ENCODE measurements around the gene ROBO4. TPM values are rescaled to one million over a fixed set of nuclear protein-coding genes. Genes with fewer than 3 reads are reported as not detected.

Gene ROBO4
- total and polyA plus RNA-seq, 2 experiments from 2014 or later: not detected

DNA sequence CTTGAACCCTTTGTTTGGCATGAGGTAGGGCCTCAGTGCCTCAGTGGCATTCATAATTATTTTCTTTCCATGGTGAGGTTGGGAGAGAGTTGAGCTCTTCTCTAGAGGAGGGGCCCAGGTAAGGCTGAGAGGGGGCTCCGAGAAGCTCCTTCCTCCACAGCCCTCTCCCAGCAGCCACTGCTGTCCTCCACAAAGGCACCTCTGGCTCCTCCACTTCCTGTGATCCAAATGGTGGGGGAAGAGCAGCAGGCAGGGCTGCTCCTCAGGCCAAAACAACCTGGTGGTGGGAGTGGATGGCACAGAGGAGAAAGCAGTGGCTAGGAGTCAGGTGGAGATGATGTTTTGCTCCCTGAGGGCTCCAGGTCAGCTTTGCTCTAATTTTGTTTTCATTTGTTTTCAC lies 13.3 kb downstream of the ROBO4 start:
- no peaks in the 10 kb centered on the region for H3F3A ChIP-seq (replicated peaks; ENCODE audit: low read depth)
- H3K4me1 ChIP-seq (ENCODE audit: insufficient read depth): no peaks in the 10 kb centered on the region
- no peak overlapping the region for H3K27ac ChIP-seq (ENCODE audit: low read depth)
- no peak overlapping the region for H3K4me2 ChIP-seq
- H3K27me3 ChIP-seq (ENCODE audit: insufficient read depth): 0 out of 2 replicates have a peak, but pooled peaks cover 8% of the 10 kb centered on the region
- no peaks in the 10 kb centered on the region for H4K20me1 ChIP-seq (replicated peaks; ENCODE audit: insufficient read depth)
- peaks cover 5% of the 10 kb centered on the region; the same call in 1 of the 2 replicates for H3K9me2 ChIP-seq (ENCODE audit: insufficient read depth)
- no peak overlapping the region for H3K4me3 ChIP-seq
- H3K27me3 Mint-ChIP-seq (ENCODE audit: insufficient read depth, low read depth, poor library complexity): peaks cover 13% of the 10 kb centered on the region
- no peak for ATAC-seq
- no peak overlapping the region for H2AFZ ChIP-seq
- H3K36me3 Mint-ChIP-seq (ENCODE audit: low read depth): no peaks in the 10 kb centered on the region
- DNase-seq (ENCODE audit: low spot score): no peak
- H3K4me3 Mint-ChIP-seq: no peak overlapping the region
- no peaks in the 10 kb centered on the region for H3K79me2 ChIP-seq (replicated peaks; ENCODE audit: insufficient read depth)
- H3K9me3 Mint-ChIP-seq: no peaks in the 10 kb centered on the region; the same call in 2 of the 3 replicates
- no peaks in the 10 kb centered on the region for H3K36me3 ChIP-seq (ENCODE audit: insufficient read depth)
- TF ChIP-seq EZH2phosphoT487 (IDR thresholded peaks at IDR 0.05; ENCODE audit: unreplicated experiment) (no peak), JUNB (IDR thresholded peaks at IDR 0.05; ENCODE audit: unreplicated experiment) (no peak), ZNF114 (CRISPR knock-in tag; IDR thresholded peaks at IDR 0.05) (no peak), NANOG (IDR thresholded peaks at IDR 0.05; ENCODE audit: borderline replicate concordance) (no peak), EZH2 (IDR thresholded peaks at IDR 0.05; ENCODE audit: low read depth, unreplicated experiment) (no peak), STAT1 (IDR thresholded peaks at IDR 0.05; ENCODE audit: unreplicated experiment) (no peak), ZNF331 (CRISPR knock-in tag; IDR thresholded peaks at IDR 0.05; ENCODE audit: low read depth) (no peak)
- TF ChIP-seq, protein P1, sequence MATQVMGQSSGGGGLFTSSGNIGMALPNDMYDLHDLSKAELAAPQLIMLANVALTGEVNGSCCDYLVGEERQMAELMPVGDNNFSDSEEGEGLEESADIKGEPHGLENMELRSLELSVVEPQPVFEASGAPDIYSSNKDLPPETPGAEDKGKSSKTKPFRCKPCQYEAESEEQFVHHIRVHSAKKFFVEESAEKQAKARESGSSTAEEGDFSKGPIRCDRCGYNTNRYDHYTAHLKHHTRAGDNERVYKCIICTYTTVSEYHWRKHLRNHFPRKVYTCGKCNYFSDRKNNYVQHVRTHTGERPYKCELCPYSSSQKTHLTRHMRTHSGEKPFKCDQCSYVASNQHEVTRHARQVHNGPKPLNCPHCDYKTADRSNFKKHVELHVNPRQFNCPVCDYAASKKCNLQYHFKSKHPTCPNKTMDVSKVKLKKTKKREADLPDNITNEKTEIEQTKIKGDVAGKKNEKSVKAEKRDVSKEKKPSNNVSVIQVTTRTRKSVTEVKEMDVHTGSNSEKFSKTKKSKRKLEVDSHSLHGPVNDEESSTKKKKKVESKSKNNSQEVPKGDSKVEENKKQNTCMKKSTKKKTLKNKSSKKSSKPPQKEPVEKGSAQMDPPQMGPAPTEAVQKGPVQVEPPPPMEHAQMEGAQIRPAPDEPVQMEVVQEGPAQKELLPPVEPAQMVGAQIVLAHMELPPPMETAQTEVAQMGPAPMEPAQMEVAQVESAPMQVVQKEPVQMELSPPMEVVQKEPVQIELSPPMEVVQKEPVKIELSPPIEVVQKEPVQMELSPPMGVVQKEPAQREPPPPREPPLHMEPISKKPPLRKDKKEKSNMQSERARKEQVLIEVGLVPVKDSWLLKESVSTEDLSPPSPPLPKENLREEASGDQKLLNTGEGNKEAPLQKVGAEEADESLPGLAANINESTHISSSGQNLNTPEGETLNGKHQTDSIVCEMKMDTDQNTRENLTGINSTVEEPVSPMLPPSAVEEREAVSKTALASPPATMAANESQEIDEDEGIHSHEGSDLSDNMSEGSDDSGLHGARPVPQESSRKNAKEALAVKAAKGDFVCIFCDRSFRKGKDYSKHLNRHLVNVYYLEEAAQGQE (IDR thresholded peaks at IDR 0.05; ENCODE audit: unreplicated experiment): no peak
- TF ChIP-seq, protein P2, sequence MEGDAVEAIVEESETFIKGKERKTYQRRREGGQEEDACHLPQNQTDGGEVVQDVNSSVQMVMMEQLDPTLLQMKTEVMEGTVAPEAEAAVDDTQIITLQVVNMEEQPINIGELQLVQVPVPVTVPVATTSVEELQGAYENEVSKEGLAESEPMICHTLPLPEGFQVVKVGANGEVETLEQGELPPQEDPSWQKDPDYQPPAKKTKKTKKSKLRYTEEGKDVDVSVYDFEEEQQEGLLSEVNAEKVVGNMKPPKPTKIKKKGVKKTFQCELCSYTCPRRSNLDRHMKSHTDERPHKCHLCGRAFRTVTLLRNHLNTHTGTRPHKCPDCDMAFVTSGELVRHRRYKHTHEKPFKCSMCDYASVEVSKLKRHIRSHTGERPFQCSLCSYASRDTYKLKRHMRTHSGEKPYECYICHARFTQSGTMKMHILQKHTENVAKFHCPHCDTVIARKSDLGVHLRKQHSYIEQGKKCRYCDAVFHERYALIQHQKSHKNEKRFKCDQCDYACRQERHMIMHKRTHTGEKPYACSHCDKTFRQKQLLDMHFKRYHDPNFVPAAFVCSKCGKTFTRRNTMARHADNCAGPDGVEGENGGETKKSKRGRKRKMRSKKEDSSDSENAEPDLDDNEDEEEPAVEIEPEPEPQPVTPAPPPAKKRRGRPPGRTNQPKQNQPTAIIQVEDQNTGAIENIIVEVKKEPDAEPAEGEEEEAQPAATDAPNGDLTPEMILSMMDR (conservative IDR thresholded peaks at IDR 0.05; ENCODE audit: low read depth in 2 of 2): no peak
- TF ChIP-seq, protein P3, sequence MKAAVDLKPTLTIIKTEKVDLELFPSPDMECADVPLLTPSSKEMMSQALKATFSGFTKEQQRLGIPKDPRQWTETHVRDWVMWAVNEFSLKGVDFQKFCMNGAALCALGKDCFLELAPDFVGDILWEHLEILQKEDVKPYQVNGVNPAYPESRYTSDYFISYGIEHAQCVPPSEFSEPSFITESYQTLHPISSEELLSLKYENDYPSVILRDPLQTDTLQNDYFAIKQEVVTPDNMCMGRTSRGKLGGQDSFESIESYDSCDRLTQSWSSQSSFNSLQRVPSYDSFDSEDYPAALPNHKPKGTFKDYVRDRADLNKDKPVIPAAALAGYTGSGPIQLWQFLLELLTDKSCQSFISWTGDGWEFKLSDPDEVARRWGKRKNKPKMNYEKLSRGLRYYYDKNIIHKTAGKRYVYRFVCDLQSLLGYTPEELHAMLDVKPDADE (IDR thresholded peaks at IDR 0.05): no peak
- TF ChIP-seq, protein P4, sequence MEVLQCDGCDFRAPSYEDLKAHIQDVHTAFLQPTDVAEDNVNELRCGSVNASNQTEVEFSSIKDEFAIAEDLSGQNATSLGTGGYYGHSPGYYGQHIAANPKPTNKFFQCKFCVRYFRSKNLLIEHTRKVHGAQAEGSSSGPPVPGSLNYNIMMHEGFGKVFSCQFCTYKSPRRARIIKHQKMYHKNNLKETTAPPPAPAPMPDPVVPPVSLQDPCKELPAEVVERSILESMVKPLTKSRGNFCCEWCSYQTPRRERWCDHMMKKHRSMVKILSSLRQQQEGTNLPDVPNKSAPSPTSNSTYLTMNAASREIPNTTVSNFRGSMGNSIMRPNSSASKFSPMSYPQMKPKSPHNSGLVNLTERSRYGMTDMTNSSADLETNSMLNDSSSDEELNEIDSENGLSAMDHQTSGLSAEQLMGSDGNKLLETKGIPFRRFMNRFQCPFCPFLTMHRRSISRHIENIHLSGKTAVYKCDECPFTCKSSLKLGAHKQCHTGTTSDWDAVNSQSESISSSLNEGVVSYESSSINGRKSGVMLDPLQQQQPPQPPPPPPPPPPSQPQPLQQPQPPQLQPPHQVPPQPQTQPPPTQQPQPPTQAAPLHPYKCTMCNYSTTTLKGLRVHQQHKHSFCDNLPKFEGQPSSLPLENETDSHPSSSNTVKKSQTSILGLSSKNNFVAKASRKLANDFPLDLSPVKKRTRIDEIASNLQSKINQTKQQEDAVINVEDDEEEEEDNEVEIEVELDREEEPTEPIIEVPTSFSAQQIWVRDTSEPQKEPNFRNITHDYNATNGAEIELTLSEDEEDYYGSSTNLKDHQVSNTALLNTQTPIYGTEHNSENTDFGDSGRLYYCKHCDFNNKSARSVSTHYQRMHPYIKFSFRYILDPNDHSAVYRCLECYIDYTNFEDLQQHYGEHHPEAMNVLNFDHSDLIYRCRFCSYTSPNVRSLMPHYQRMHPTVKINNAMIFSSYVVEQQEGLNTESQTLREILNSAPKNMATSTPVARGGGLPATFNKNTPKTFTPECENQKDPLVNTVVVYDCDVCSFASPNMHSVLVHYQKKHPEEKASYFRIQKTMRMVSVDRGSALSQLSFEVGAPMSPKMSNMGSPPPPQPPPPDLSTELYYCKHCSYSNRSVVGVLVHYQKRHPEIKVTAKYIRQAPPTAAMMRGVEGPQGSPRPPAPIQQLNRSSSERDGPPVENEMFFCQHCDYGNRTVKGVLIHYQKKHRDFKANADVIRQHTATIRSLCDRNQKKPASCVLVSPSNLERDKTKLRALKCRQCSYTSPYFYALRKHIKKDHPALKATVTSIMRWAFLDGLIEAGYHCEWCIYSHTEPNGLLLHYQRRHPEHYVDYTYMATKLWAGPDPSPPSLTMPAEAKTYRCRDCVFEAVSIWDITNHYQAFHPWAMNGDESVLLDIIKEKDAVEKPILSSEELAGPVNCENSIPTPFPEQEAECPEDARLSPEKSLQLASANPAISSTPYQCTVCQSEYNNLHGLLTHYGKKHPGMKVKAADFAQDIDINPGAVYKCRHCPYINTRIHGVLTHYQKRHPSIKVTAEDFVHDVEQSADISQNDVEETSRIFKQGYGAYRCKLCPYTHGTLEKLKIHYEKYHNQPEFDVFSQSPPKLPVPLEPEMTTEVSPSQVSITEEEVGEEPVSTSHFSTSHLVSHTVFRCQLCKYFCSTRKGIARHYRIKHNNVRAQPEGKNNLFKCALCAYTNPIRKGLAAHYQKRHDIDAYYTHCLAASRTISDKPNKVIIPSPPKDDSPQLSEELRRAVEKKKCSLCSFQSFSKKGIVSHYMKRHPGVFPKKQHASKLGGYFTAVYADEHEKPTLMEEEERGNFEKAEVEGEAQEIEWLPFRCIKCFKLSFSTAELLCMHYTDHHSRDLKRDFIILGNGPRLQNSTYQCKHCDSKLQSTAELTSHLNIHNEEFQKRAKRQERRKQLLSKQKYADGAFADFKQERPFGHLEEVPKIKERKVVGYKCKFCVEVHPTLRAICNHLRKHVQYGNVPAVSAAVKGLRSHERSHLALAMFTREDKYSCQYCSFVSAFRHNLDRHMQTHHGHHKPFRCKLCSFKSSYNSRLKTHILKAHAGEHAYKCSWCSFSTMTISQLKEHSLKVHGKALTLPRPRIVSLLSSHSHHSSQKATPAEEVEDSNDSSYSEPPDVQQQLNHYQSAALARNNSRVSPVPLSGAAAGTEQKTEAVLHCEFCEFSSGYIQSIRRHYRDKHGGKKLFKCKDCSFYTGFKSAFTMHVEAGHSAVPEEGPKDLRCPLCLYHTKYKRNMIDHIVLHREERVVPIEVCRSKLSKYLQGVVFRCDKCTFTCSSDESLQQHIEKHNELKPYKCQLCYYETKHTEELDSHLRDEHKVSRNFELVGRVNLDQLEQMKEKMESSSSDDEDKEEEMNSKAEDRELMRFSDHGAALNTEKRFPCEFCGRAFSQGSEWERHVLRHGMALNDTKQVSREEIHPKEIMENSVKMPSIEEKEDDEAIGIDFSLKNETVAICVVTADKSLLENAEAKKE (CRISPR knock-in tag; IDR thresholded peaks at IDR 0.05): no peak
- no peak overlapping the region for H3K27ac Mint-ChIP-seq
- no peaks in the 10 kb centered on the region; the same call in none of the 3 replicates for H3K4me1 Mint-ChIP-seq
